ENCODE measurements around the gene SRP68.

The SRP68 gene

DNA sequence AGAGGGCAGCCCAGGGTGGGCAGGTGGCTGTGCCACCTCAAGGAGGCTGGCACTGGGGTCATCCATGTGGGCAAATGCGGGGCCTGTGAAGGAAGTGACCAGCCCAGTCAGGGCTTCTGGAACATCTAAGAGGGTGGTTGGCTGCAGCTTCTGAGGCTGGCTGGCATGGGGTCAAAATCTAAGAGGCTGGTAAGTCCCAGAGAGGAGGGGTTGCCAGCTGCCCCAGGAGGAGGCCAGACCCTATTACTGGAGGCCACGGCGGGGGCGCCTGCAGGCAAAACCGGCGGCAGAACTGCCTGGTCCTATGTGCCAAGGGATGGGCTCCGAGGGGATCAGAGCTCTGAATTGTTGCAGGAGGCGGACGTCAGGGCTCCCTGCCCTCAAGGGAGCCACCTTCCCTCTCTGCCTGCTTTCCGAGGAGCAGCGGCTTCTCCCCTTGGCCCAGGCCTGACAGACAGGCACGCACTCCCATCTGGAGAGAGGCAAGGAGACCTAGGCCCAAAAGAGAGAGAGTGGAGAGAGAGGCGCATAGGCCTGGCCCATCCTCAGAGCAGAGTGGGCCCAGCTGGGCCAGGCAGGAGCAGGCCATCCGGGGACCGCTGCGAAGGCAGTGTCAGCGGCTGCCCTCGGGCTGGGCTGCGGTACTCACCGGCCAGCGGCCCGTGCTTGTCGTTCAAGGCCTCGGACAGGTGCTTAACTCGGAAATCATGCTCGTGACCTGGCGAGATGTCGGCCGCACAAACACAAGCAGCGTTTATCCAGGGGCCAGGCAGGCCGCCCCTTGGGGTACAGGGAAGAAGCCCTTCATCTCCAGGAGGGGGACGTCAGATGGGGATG, 17.6 kb upstream of the SRP68 start:
- no peak for DNase-seq

- DNase-seq, result no peak
Observed at GRCh38 chr17:76088868-76089576, 16.7 kb upstream of the SRP68 start.

- DNase-seq, result peak; percentile 11
Observed at GRCh38 chr17:76088041-76088867, 15.9 kb upstream of the SRP68 start.

GRCh38 chr17:76087531-76087930, 15.2 kb upstream of the SRP68 start:
- no peak for DNase-seq

- DNase-seq, result no peak
Observed at GRCh38 chr17:76086384-76086783, 14.1 kb upstream of the SRP68 start.

DNA sequence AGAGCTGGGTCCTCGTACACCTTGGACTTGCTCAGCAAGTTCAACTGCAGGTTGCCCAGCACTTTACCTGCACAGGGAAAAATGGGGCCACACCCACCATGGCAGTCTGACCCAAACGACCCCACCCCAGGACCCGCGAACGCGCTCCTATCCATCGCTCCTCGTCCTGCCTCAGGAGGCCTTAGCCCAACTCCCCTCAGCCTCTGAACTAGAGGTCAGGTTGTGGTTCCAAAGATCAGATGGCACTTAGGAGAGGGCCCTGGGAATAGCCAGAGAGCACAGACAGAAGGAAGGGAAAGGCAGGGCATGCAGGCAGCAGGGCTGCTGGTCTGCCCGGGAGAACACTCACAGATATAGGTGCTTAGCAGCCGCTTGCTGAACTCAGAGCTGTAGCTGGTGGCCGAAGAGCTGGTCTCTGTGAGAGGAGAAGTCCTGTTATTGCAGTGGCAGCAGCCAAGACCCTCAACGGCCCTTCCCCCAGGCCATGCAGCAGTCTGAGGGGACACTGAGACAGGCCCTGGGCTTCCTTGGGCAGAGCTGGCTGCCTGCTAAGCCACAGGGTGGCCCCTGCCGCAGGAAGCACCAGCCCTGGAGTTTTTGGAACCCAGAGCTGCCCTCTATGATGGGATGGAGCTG, 13.5 kb upstream of the SRP68 start:
- no peak for DNase-seq

- no peak for DNase-seq
Observed at GRCh38 chr17:76085066-76085730, 12.9 kb upstream of the SRP68 start.

DNA sequence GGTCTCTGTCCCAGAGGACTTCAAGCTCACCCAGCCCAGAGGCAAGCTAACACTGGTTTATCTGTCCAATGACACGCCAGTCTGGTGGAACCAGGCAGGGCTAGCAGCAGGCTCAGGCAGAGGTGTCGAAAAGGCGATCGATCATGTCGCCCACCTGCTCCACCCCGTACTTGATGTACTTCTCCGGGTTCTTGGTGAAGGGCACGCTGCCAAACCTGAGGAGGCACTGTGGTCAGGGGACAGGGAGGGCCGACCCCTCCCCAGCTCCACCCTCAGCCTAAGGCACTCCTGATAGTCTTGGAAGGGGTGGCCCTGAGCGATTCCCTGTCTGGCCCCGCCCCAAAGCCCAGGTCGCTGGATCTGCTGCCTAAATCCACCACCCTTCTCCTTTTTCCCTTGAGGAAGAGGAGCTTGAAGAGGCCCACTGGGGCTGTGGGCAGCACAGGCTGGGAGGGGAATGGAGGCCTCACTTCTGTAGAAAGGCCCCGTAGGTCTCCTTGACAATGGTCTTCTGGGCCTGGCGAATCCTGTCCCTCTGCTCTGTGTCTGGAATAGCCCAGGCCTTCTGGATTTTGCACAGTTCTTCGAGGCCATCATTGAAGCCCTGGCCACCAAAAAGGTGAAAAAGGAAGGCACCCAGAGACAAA, 11.3 kb upstream of the SRP68 start:
- peak; percentile 34 for DNase-seq

DNA sequence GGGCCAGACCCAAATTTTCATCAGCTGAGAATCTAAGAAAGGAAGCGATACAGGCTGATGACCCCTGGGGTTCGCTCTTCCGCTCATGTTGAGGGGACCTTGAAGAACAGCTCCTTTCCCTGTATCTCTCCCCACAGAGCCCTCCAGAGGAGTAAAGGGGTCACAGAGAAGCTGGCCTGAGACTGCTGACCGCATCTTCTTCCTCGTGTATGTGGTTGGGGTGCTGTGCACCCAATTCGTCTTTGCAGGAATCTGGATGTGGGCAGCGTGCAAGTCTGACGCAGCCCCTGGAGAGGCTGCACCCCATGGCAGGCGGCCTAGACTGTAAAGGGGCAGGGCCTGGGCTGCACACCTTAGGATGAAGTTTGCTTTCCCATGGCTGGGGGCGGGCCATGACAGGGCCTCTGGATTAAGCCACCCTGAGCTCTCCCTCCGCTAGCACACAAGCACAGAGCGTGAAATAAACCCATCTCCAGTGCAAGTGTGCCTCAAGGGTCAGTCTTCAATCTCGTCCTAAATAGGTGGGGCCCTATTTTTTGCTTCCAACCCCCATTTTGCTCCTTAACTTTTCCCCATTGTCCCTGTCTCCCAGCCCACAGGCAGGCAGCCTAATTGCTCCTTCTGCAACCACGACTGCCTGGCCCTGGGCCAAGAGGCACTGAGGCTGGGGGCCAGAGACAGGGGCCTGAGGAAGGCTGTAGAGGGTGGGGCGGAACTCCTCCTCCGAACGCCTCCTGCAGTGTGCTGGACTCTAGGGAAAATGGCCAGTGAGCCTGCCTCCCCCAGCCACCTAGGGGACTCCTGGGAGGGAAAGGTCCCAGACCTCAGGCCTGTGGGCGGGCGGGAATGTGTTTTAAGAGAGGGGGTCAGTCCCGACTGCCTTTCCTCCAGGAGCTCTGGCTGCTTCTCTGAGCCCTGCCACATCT, 10.3 kb upstream of the SRP68 start:
- DNase-seq, result peak; percentile 46

GRCh38 chr17:76081295-76082210, 9.2 kb upstream of the SRP68 start:
- DNase-seq, result no peak

DNA sequence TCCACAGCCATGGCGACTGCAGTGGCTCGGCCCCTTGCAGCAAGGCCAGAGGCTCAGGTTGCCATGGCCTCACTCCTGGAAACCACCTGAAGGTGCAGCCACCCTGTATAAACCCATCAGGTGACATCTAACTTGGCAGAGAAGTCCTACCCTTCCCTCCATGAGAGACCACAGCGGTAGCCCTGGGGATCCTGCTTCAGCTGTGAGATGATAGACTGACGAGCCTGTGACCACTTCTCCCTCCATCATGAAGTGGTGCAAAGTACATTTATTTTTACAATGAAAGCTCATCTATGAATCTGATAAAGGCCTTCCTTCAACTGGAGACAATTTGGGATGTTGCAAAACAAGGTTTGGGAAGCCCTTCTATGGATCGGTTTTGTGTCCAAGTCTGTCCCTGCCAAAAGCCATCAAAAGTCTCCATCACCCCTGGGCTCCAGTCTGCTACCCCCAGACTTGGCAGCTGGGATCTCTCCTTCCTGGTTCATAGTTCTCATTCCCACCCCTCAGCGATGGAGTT, 8.5 kb upstream of the SRP68 start:
- DNase-seq, result peak; percentile 54

DNA sequence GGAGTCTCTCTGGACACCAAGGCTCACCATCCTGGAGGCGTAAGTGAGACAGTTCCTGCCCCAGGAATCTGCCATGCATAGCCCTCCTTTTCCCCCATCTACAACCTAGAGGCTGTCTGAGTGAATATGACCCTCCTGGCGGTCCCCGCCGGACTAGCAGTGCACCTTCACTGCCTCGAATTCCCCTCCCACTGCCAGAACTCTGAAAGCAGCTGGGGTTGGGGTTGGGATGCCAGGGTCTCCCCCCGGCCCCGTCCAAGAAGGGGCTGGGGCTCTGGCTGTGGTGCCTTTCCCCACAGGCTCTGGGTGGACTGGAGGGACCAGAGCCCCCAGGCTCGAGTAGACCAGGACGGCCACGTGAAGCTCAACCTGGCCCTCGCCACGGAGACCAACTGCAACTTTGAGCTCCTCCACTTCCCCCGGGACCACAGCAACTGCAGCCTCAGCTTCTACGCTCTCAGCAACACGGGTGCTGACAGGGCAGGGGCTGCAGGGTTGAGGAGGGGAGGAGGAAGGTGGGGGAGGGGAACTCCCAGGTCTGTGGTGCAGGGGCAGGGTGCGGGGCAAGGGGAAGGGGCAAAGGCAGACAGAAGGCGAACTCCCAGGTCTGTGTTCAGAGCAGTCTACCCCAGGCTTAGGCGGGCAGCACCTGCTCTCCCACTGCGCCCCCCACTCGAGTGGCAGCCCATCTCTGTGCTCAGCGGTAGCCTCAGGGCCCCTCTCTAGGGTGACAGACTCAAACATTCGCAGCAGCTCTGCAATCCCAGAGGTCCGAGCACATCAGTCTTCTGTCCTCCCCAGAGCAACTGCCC, 7.8 kb upstream of the SRP68 start:
- DNase-seq, result peak; percentile 48

DNA sequence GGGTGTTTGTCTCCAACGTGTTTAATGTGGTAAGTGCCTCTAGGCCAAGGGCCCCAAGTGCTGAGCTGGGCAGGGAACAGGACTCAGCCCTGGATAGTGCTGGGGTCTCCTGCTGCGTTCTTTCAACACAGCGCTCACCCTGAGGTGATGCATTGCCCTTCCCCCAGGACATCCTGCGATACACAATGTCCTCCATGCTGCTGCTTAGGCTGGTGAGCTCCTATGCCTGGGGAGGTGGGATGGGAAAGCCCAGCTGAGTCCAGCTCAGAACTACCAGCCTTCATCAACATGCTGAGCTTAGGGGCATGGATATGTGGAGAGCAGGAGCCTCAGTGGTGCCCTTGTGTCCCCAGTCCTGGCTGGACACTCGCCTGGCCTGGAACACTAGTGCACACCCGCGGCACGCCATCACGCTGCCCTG, 7.2 kb upstream of the SRP68 start:
- peak; percentile 37 for DNase-seq

DNA sequence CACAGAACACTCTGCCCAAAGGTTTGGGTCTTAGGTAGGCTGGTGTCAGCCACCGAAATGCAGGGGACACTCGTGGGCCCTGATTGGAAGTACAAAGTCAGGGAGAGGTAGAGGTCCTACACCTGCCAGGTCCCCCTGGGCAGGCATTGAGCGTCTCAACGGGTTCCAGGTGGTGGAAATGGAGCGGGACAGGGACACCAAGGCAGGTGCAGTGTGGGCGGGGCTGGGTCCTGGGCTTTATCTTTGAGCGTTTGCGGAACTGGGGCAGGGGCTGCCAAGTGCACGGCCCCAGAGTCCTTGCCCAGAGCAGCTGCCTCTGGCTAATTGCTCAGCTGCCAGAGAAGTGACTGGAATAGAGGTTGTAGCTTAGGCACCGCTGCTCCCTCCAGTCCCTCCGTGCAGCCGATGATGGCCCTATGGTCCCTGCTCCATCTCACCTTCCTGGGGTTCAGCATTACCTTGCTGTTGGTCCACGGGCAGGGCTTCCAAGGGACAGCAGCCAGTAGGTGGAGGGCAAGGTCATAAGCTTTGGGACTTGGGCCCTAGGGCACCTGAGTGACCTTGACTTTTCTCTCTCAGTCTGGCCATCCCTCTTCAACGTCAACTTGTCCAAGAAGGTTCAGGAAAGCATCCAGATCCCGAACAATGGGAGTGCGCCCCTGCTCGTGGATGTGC, 6.7 kb upstream of the SRP68 start, which contains the start of gene ZACN:
TSS of gene ZACN (plus strand) at position 323 of the 675 bp plus-strand sequence. CDS start at position 406, 83 bp downstream.
- DNase-seq, result peak; percentile 98

- DNase-seq, result peak; percentile 52
Observed at GRCh38 chr17:76078370-76078769, 6.1 kb upstream of the SRP68 start.

DNA sequence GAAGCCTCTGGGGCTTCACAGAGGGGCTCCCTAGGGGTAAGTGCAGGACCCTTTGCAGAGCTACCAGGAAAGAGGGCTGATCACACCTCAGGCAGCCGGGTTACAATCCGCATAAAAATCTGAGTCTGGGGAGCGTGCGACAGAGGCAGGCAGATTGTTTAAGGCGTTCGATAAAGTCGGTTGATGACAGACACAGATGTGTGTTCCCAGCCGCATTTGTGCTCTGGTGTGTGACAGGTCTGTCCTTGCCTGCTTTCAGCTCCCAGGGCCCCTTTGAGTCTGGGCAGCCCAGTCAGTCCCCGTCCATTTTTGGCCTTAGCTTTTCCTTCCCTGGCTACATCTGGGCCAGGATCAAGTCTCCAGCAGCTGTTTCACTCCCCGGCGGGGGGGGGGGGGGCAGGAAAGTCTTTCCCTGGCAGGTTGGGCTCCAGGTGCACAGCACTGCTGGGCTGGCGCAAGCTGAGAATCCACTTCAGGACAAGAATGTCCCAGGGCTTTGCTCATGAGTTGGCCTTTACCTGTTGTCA, 5.3 kb upstream of the SRP68 start:
- DNase-seq, result peak; percentile 74
